H1 (cell line): ENCODE results near the gene SF3A2. TPM values are rescaled to one million over a fixed set of nuclear protein-coding genes. Genes with fewer than 3 reads are reported as not detected.

Experiments
- CTCF ChIA-PET: fragments of 300-600 bp; sonication (Branson Sonifier 250); formaldehyde crosslinking; loops from one replicate; lab custom pipeline; 2021; ENCODE audit not compliant: partially characterized antibody; lab: Charles Lee
- POLR2A ChIA-PET: fragments of 300-600 bp; sonication (Branson Sonifier 250); formaldehyde crosslinking; loops from one replicate; lab custom pipeline; 2021; ENCODE audit warnings: inconsistent platforms; ENCODE audit not compliant: partially characterized antibody; lab: Charles Lee
- DNase-seq, 2 experiments: peaks; one replicate each; pipeline versions ENCODE4 v3.0.0 to v3.0.0-alpha.2; 2010 to 2022; ENCODE audit warnings: low spot score in 2 of 2, low read depth in 1 of 2, mixed read lengths in 1 of 2
- FAIRE-seq: peaks from 2 replicates; lab custom pipeline; 2011; peaks lifted over from hg19 to GRCh38; lab: Jason Lieb, UNC
- H2AFZ ChIP-seq: 2 replicates; pipeline ENCODE4 v1.8.1; 2012; ENCODE audit warnings: low read length, inconsistent platforms
- H2AK5ac ChIP-seq: 2 replicates; pipeline ENCODE4 v1.6.1; 2013; ENCODE audit warnings: low read depth, low read length
- H2BK120ac ChIP-seq: replicated peaks from 2 replicates; pipeline ENCODE3; 2013; ENCODE audit warnings: low read depth, low read length, inconsistent platforms
- H2BK12ac ChIP-seq: 2 replicates; pipeline ENCODE4 v1.6.1; 2013; ENCODE audit warnings: low read depth, low read length
- H2BK15ac ChIP-seq: 2 replicates; pipeline ENCODE4 v1.6.1; 2013; ENCODE audit warnings: low read length
- H2BK20ac ChIP-seq: 2 replicates; pipeline ENCODE4 v1.6.1; 2013; ENCODE audit warnings: low read length
- H2BK5ac ChIP-seq: 2 replicates; pipeline ENCODE4 v1.6.1; 2013; ENCODE audit warnings: low read depth, low read length
- H3K14ac ChIP-seq: 2 replicates; pipeline ENCODE4 v1.6.1; 2013; ENCODE audit warnings: inconsistent platforms; ENCODE audit not compliant: insufficient read length
- H3K18ac ChIP-seq: 2 replicates; pipeline ENCODE4 v1.6.1; 2013; ENCODE audit warnings: low read length; ENCODE audit errors: extremely low read depth
- H3K23ac ChIP-seq: 2 replicates; pipeline ENCODE4 v1.6.1; 2013; ENCODE audit warnings: inconsistent platforms; ENCODE audit not compliant: insufficient read length
- H3K23me2 ChIP-seq: 2 replicates; pipeline ENCODE4 v1.6.1; 2013; ENCODE audit warnings: low read depth, low read length
- H3K27ac ChIP-seq: 2 replicates; pipeline ENCODE4 v1.6.1; 2011; ENCODE audit warnings: low read depth, low read length, inconsistent platforms
- H3K27me3 ChIP-seq, 4 experiments: replicated peaks in 1 of 4; 1 replicate in 1 of 4; 2 replicates in 3 of 4; pipeline versions ENCODE4 v1.6.1 to v1.8.1; 2011 to 2013; ENCODE audit warnings: low read length in 3 of 4, mild to moderate bottlenecking in 3 of 4, inconsistent platforms in 2 of 4, mixed read lengths in 2 of 4, moderate library complexity in 1 of 4; ENCODE audit not compliant: control insufficient read depth in 3 of 4, insufficient read depth in 3 of 4; ENCODE audit errors: extremely low read depth in 1 of 4
- H3K36me3 ChIP-seq, 4 experiments: 2 replicates each; pipeline versions ENCODE4 v1.6.1 to v1.8.1; 2011 to 2013; ENCODE audit warnings: mild to moderate bottlenecking in 4 of 4, low read length in 3 of 4, moderate library complexity in 2 of 4, control low read depth in 1 of 4, inconsistent platforms in 1 of 4; ENCODE audit not compliant: insufficient read depth in 4 of 4, control insufficient read depth in 2 of 4
- H3K4ac ChIP-seq: replicated peaks from 2 replicates; pipeline ENCODE3; 2013; ENCODE audit warnings: low read length, low read depth, mixed read lengths, inconsistent platforms; ENCODE audit not compliant: insufficient read length
- H3K4me1 ChIP-seq, 4 experiments: replicated peaks in 1 of 4; 1 replicate in 1 of 4; 2 replicates in 3 of 4; pipeline versions ENCODE4 v1.6.1 to v1.8.1; 2011 to 2013; ENCODE audit warnings: low read length in 3 of 4, inconsistent platforms in 2 of 4, mixed read lengths in 1 of 4; ENCODE audit not compliant: insufficient read depth in 4 of 4, control insufficient read depth in 3 of 4
- H3K4me2 ChIP-seq, 2 experiments: 2 replicates each; pipeline versions ENCODE4 v1.6.1 to v1.8.1; 2011 to 2013; ENCODE audit warnings: low read depth in 2 of 2, low read length in 2 of 2, control low read depth in 1 of 2, inconsistent platforms in 1 of 2, mild to moderate bottlenecking in 1 of 2; ENCODE audit not compliant: insufficient read depth in 1 of 2
- H3K4me3 ChIP-seq, 4 experiments: fragments of 200-600, 300-600 bp in 1 of 4; sonication (generic), shearing (Covaris generic), sonication (Bioruptor Twin) in 1 of 4; 2 replicates each; pipeline versions ENCODE4 v1.5.1 to v1.8.1; 2011 to 2016; ENCODE audit warnings: low read length in 4 of 4, low read depth in 3 of 4, control low read depth in 2 of 4, inconsistent platforms in 2 of 4, mild to moderate bottlenecking in 2 of 4, mixed read lengths in 1 of 4, moderate library complexity in 1 of 4; ENCODE audit not compliant: insufficient read depth in 2 of 4; ENCODE audit errors: extremely low read depth in 1 of 4
- H3K56ac ChIP-seq: replicated peaks from 2 replicates; pipeline ENCODE3; 2013; ENCODE audit warnings: low read depth, mild to moderate bottlenecking, mixed read lengths, low read length, inconsistent platforms; ENCODE audit not compliant: insufficient read length
- H3K79me1 ChIP-seq: 2 replicates; pipeline ENCODE4 v1.6.1; 2013; ENCODE audit warnings: low read depth, low read length, control low read depth
- H3K79me2 ChIP-seq, 2 experiments: 2 replicates each; pipeline versions ENCODE4 v1.6.1 to v1.8.1; 2012 to 2013; ENCODE audit warnings: low read length in 2 of 2, mild to moderate bottlenecking in 2 of 2, inconsistent platforms in 1 of 2; ENCODE audit not compliant: insufficient read depth in 2 of 2, control insufficient read depth in 1 of 2
- H3K9ac ChIP-seq, 4 experiments: replicated peaks in 1 of 4; 1 replicate in 1 of 4; 2 replicates in 3 of 4; pipeline versions ENCODE4 v1.6.1 to v1.8.1; 2011 to 2013; ENCODE audit warnings: low read depth in 3 of 4, low read length in 3 of 4, control low read depth in 2 of 4, mild to moderate bottlenecking in 2 of 4, moderate library complexity in 2 of 4, inconsistent platforms in 1 of 4; ENCODE audit errors: extremely low read depth in 1 of 4
- H3K9me3 ChIP-seq, 2 experiments: 2 replicates each; pipeline versions ENCODE4 v1.6.1 to v1.8.1; 2012 to 2013; ENCODE audit warnings: mild to moderate bottlenecking in 2 of 2, moderate library complexity in 2 of 2, control low read depth in 1 of 2, inconsistent platforms in 1 of 2, low read depth in 1 of 2, low read length in 1 of 2, mixed read lengths in 1 of 2; ENCODE audit not compliant: insufficient read depth in 2 of 2
- H4K20me1 ChIP-seq, 2 experiments: replicated peaks in 1 of 2; 2 replicates each; pipeline versions ENCODE3 to v1.8.1; 2011 to 2013; ENCODE audit warnings: inconsistent platforms in 2 of 2, low read length in 2 of 2, mild to moderate bottlenecking in 1 of 2; ENCODE audit not compliant: insufficient read depth in 2 of 2, control insufficient read depth in 1 of 2
- H4K5ac ChIP-seq: 2 replicates; pipeline ENCODE4 v1.6.1; 2013; ENCODE audit warnings: low read length, low read depth, mixed read lengths, inconsistent platforms; ENCODE audit not compliant: insufficient read length
- H4K8ac ChIP-seq: 2 replicates; pipeline ENCODE4 v1.8.0; 2013; ENCODE audit warnings: mild to moderate bottlenecking, moderate library complexity, low read length, inconsistent platforms; ENCODE audit not compliant: insufficient read depth; ENCODE audit errors: extremely low read depth
- H4K91ac ChIP-seq: replicated peaks from 2 replicates; pipeline ENCODE3; 2013; ENCODE audit warnings: low read length, mixed read lengths, inconsistent platforms; ENCODE audit not compliant: insufficient read length
- ATF3 ChIP-seq: IDR thresholded peaks from 2 replicates; pipeline ENCODE4 v1.6.1; 2011; ENCODE audit warnings: low read depth, mild to moderate bottlenecking, low read length; ENCODE audit not compliant: insufficient read depth
- CBX8 ChIP-seq: fragments of 300-800, 300-1000 bp; sonication (generic); IDR thresholded peaks from 2 replicates; pipeline ENCODE4 v1.7.1; 2016; ENCODE audit warnings: low read depth, low read length, borderline replicate concordance
- E2F6 ChIP-seq: IDR thresholded peaks from 2 replicates; pipeline ENCODE4 v1.6.1; 2012; ENCODE audit warnings: inconsistent platforms
- MAFK ChIP-seq: IDR thresholded peaks from 2 replicates; pipeline ENCODE4 v1.6.1; 2012; ENCODE audit warnings: low read depth, mild to moderate bottlenecking, improper control_type of control experiment, low read length
- USF2 ChIP-seq: IDR thresholded peaks from 2 replicates; pipeline ENCODE4 v1.6.1; 2011; ENCODE audit warnings: low read length, improper control_type of control experiment
- WGBS, 2 experiments: shearing (Covaris generic) in 1 of 2; methylation state at CpG; one replicate each; pipeline versions ENCODE4 v1.1.6 to v1.1.7; 2013 to 2015; ENCODE audit warnings: low lambda C conversion rate in 2 of 2, mixed read lengths in 2 of 2, inconsistent platforms in 1 of 2, low coverage in 1 of 2, missing lambda C conversion rate in 1 of 2; ENCODE audit not compliant: insufficient replicate concordance in 2 of 2, insufficient coverage in 1 of 2, insufficient read length in 1 of 2; ENCODE audit errors: extremely low coverage in 1 of 2, missing lambda C conversion rate in 1 of 2; 5-methylcytosine and 5-hydroxymethylcytosine counted together
- polyA plus RNA-seq, 7 experiments: library from polyadenylated mRNA; depleted of rRNA in 3 of 7; stranded (reverse) in 5 of 7; unstranded in 2 of 7; fragments of >200 nt in 5 of 7; fragments of 200-250 nt in 2 of 7; gene quantifications; 1 replicate in 5 of 7; 2 replicates in 1 of 7; 4 replicates in 1 of 7; pipeline versions ENCODE4 v1.2.1 to v1.2.3, GENCODE V29; 2011 to 2013; ENCODE audit warnings: missing spikeins in 2 of 7, mixed read lengths in 2 of 7
- total RNA-seq: library from RNA; stranded (reverse); fragmentation: NEBNext Ultra II Directional; extraction: Animal tissue kit (Norgen Biotek cat#: 25700); gene quantifications from 2 replicates; pipeline ENCODE4 v1.2.1, GENCODE V29; 2021

SF3A2 gene
- total and polyA plus RNA-seq, 2 of the 8 experiments (the other 6 are each of a cell fraction or from before 2014, with no cell fraction given), result 15.3 to 146 TPM

GRCh38 chr19:2223959-2224358 lies 12.7 kb upstream of the SF3A2 start:
- H3K4me3 ChIP-seq, result no peak overlapping the region
- DNase-seq (no peak), FAIRE-seq (no peak)
- no peaks in the 10 kb centered on the region for H3K23me2 ChIP-seq
- H3K14ac ChIP-seq, result no peak overlapping the region
- peaks cover 4 to 50% (median 15%) of the 10 kb centered on the region in 4 experiments for H3K36me3 ChIP-seq
- H3K27me3 ChIP-seq, result no peaks in the 10 kb centered on the region
- H4K5ac ChIP-seq, result no peak overlapping the region
- H2BK5ac ChIP-seq, result no peak overlapping the region
- ChIA-PET CTCF (interaction anchor here (1.0 kb wide), 2 partner anchors 9 to 30 kb away, joined by 3 to 4 read pairs; no protein-coding TSS in a partner anchor), POLR2A (interaction anchor here (0.9 to 5.6 kb wide), 2 partner anchors 7 to 15 kb away, joined by 3 to 34 read pairs; no protein-coding TSS in a partner anchor)
- H3K23ac ChIP-seq, result no peak overlapping the region
- no peak overlapping the region for H3K4ac ChIP-seq
- H3K4me1 ChIP-seq, result no peaks in the 10 kb centered on the region
- H2BK15ac ChIP-seq, result no peak overlapping the region
- H4K91ac ChIP-seq, result no peak overlapping the region
- no peak overlapping the region for H3K56ac ChIP-seq
- no peak overlapping the region for H2BK20ac ChIP-seq
- H3K4me2 ChIP-seq, result no peak overlapping the region
- no peaks in the 10 kb centered on the region for H3K79me2 ChIP-seq
- H2BK12ac ChIP-seq, result no peak overlapping the region
- no peaks in the 10 kb centered on the region for H3K79me1 ChIP-seq
- H2BK120ac ChIP-seq, result no peak overlapping the region
- 93% methylated on average over 14 of the region's 14 CpGs; no CpG with 5 or more reads in 1 of the 2 experiments for WGBS, 2 experiments
- peaks cover 0 to 12% of the 10 kb centered on the region in 2 experiments for H4K20me1 ChIP-seq
- H3K27ac ChIP-seq, result no peak overlapping the region
- H3K9ac ChIP-seq, result no peak overlapping the region
- no peak overlapping the region for H4K8ac ChIP-seq
- no peak overlapping the region for H2AK5ac ChIP-seq
- H3K18ac ChIP-seq, result no peak overlapping the region
- H2AFZ ChIP-seq, result no peak overlapping the region
- H3K9me3 ChIP-seq, result no peaks in the 10 kb centered on the region
- TF ChIP-seq USF2, result no peak
- no peak for TF ChIP-seq E2F6
- TF ChIP-seq CBX8, result no peak
- TF ChIP-seq ATF3, result no peak
- TF ChIP-seq MAFK, result no peak
